Measurements from ENCODE around the gene EDARADD.
A peak's percentile ranks its signal among the peaks of the same experiment; 100 is the strongest.

The EDARADD gene

DNA sequence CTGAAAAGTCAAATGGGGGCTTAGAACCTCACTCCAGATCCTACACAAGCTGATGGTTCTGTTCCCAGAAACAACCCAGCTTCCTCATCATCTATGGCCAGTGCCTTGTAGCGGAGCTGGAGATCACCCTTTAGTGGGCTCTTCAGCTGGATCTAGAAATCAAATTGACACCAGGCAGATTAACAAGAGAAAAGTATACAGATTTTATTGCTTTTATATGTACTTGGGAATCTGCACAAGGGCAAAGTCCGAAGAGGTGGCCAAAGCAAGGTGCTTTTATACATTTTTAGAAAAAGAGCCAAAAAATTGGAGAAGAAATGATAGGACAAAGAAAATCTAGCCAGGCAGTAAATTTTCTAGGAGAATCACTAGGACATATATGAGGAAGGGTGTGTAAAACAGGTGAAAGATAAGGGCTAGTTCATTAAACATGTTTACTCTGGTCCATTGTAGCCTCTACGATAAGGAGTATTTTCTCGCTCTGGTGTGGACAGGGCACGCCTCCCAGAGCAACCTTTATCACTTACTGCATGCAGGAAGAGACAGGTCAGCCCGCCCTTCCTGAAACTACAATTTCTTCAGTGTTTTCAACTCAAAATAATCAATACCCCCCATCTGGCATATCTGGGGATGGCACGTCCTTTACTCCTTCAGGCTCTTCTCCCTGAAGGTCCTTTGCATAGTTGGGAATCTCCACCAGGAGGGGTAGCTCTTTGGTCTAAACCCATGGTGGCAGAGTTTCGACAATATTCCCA, 115.7 kb downstream of the EDARADD start:
- no peak for DNase-seq (ENCODE audit: extremely low read depth in 1 of 2, low read depth in 1 of 2)

DNA sequence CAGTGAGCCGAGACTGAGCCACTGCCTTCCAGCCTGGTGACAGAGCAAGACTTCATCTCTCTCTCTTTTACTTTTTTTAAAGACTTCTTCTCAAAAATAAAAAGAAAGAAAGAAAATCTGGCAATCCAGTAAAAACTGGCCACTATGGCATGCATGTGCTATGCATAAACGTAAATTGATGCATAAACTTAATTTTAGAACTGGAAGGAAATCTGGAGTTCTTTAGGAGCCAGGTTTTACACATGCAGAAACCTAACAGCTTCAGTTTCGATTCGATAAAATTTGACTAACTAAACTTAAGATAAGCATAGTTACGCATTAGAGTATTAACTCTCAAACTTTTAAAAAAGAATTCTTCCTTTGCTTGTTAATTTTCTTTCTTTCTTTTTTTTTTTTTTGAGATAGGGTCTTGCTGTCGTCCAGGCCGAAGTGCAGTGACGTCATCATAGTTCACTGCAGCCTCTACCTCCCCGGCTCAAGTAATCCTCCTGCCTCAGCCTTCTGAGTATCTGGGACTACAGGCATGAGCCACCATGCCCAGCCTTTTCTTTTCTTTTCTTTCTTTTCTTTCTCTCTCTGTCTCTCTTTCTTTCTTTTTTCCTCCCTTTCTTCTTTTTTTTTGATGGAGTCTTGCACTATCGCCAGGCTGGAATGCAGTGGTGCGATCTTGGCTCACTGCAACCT, 117.8 kb downstream of the EDARADD start:
- DNase-seq (ENCODE audit: extremely low read depth in 1 of 2, low read depth in 1 of 2): no peak

DNA sequence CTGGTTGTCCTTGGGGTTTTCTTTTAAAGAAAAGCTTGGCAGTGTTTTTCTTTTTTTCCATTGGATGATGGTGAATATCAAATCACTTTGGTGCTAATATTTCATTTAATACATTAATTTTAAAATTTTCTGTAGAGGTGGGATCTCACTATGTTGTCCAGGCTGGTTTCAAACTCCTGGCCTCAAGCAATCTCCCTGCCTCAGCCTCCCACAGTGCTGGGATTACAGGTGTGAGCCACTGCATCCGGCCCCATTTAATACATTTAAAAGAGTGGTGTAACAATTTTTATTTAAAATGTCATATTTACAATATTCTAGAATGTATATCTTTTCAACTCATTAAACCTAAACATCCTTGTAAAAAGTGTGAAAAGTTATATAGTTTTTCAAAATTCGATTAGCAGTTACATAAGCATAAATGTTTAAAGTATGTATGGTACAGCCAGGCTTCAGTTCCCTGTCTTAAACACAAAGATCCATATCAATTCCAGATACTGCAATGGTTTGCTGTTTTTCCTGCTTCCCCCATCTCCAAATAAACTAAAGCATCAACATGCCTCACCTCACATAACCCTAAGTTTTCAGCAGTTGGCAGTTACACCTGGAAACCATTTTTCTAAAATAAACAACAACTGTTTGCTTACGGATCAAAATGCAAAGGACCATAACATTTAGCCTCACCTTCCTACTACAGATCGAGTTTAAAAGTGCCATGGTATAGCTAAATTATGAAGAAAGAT, 120.8 kb downstream of the EDARADD start:
- DNase-seq (ENCODE audit: extremely low read depth in 1 of 2, low read depth in 1 of 2): no peak

DNA sequence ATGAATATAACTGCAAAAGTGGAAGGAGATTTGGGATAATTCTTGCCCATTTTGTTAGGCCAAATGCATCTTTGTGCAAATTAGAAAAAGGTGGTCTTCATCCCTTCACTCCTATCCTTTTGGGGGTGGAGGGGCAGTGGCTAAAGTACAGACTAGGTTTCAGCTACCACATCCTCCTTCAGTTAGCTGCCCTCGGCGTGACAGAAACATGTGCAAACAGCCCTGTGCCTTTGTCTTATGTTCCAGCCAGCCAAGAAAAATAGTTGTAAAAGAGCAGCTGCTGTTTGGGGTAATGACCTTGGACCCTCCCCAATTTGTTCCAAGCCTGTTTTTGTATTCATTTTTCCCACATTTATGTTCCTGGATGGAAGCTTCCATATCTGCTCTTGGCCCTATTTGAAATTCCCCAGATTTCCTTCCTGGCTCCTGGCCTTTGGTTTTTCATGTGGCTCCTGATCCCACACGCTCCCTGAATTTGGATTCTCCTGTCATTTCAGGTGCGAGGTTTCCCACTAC, 121.4 kb downstream of the EDARADD start:
- DNase-seq (ENCODE audit: extremely low read depth in 1 of 2, low read depth in 1 of 2): no peak

DNA sequence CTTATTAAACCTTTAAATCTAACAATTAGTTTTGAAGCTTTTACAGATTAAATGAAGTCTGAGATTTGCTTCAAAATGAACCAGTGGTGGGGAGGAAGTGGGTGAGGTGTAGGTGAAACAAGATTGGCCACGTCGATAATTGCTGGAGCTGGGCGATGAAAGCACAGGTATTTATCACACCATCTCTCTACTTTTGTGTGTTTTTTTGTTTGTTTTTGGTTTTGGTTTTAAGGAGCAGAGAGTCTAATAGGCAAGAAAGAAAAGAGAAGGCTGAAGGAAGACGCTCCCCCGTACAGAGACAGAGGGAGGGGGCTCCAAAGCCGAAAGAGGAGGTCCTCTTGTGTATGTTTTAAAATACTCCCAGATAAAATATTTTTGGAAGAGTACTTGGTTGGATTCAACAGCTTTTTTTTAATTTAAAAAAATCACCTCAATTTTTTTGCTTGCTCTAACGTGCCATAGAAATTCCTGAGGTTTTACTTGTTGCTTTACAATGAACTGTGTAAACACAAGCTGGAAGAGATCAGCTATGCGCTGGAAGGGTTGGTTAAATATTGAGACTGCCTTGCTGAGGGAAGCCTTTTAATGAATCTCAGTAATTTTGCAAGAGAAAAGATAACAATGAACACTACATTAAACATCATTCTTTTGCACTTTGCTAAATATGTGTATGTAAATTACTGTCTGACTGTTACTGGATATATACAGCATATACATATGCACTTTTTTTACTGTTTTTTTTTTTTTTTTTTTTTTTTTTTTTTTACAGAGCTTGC, 123.0 kb downstream of the EDARADD start:
- no peak for DNase-seq (ENCODE audit: extremely low read depth in 1 of 2, low read depth in 1 of 2)

DNA sequence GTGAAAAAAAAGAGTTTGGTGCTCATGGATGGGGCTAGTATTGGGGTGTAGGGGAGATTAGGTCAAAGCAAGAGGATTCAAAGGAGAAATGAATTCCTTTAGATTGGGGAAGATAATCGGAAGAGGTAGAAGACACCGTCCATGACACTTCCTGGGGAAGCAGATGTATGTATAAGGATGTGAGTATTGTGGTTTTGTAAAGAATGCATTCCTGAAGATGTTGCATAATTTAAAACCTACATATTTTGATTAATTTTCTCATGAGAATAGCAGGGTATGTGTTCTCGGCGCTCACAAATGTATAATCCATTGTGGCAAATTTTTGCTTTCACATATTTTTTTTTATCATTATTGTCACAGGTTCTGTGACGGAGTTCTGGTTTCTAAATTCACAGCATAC, 124.2 kb downstream of the EDARADD start:
- DNase-seq (ENCODE audit: extremely low read depth in 1 of 2, low read depth in 1 of 2): no peak

DNA sequence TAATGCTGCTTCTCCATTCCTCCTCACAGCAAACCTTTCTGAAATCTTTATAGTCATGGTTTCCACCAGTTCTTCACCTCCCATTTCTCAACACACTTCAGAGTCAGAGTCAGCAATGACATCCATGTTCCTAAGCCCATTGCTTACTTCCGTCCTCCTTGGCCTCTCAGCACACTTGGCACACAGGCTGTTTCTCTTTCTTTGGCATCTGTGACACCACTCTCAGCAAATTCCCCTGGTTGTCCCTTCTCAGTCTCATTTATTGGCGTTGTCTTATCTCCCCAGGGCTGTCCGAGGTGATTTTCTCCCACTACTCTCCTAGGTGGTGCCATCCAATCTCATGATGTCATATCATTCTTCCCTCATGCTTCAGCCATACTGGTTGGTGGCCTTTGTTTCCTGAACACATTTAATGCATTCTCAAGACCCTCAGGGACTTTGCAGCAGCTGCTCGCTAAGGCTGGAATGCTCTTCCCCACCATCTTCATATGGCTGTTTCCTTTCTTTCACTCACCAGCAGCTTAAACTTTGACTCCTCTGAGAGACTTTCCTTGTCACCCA, 126.4 kb downstream of the EDARADD start:
- no peak for DNase-seq (ENCODE audit: extremely low read depth in 1 of 2, low read depth in 1 of 2)

DNA sequence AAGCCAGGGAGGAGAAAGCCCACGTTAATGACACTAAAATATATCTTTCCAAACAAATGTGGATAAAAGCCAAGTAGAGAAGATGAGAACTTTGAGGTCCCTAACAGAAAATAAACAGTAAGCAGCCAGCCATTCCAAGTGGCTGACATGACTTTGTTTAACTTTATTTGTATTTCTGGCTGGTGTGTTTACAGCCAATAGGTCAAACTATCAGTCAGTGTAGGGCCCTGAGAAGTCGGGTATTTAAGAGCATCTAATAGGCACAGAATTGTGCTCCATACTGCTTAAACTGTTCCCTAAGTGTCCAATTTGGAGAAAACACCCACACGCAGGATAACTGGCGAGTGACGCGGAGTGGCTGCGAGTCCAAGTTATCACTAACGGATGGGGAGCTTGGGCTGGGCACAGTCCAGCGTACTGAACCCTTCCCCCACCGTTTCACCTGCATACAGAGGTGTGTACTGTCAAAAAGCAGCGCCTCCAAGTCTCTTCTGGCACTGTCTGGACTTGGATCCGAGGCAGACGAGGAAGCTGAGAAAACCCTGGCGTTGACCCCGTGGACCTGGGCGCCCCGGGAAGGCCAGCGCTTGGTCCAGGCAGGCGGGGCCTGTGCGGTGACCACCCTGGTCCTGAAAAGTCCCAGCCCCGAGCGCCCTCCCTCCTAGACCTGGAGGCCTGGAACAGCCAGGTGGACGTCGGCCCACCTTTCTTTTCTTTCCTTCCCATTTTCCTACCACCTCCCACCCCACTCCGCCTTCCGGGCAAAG, 129.0 kb downstream of the EDARADD start:
- no peak for DNase-seq (ENCODE audit: extremely low read depth in 1 of 2, low read depth in 1 of 2)

DNA sequence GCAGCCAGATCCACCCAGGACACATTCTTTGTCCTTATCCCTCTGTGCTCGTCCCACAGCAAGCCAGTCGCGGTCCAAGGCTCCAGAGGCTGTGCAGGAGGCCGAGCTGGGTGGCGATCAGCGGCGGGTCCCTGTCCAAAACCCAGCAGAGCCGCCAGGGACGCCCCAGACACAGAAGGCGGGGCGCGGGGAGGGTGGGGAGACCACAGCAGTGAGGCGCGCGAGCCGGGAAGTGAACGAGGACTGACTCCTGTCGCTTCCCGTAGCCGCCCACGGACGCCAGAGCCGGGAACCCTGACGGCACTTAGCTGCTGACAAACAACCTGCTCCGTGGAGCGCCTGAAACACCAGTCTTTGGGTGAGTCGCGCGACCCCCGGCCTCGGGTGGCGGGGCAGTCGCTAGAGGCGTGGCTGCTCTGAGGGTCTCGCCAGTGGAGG, 129.6 kb downstream of the EDARADD start, which contains the start of gene LGALS8:
Gene LGALS8 (plus strand): TSS at position 279 of the 438 bp plus-strand sequence. CDS start 2,089 bp downstream, outside the sequence.
- DNase-seq (ENCODE audit: extremely low read depth in 1 of 2, low read depth in 1 of 2): peak; percentile 75 to 87

DNA sequence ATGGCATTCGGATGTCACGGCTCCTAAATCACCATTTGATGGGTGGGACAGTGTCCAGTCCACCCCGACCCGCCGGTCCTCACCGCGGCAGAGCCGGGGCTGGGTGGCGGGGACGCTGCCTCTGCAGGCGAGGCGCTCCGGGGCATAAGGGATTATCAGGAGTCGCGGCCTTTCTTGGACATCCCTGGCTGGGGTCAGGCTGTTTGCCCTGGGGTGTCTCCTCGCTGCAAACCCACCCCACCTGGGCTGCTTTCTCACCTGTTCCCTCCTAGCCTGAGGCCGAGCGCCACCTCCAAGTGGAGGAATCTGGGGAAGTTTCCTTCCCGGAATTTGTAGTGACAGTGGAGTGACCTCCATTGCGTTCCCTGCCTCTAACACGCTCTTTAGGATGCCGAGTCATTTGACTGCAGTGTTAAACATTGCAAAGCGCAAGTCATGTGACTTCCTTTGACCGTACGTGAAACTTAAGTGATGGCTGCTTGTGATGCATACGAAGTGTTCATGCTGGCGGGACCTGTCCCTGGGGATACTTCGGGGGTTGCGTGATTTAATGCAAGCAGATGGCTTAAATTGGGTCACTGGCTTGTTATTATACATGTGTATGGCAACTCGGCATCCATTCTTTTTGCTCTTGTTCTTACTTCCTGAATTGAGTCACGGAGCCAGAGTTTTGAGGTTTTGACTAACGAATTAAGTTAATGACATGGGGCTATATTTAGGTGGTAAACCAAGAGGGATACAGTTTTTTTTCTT, 130.2 kb downstream of the EDARADD start:
- DNase-seq (ENCODE audit: extremely low read depth in 1 of 2, low read depth in 1 of 2): peak in 1 of 2 donors; percentile 40

DNA sequence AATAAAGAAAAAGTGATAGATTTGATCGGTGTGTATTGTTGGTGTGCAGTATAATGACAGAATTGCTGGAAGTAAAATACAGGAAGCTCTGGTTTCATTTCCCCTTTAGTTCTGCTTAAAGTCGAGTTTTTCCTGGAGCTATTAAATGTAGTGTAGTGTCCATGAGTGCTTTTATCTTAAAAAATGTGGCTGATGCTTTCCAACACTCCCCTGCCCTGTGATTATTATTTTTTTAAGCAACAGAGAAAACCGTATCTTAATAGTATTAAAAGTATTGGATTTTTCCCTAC, 130.8 kb downstream of the EDARADD start:
- no peak for DNase-seq (ENCODE audit: extremely low read depth in 1 of 2, low read depth in 1 of 2)

DNA sequence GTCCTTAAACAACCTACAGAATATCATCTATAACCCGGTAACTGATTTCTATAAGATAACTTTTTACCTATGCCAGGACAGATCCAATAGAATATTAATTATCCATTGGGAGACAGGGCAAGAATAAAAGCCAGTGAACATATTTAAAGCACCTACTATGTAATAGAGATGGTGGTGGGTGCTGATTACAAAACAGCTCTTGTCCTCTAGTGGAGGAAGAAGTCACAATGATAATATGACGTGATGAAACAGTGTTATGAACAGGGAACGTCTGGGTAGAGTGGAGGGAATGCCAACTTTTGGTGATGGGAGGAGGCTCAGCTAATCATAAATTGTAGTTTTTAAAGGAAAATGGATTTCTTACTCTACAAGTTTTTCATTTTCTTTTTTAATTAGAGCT, 132.0 kb downstream of the EDARADD start:
- no peak for DNase-seq (ENCODE audit: extremely low read depth in 1 of 2, low read depth in 1 of 2)

DNA sequence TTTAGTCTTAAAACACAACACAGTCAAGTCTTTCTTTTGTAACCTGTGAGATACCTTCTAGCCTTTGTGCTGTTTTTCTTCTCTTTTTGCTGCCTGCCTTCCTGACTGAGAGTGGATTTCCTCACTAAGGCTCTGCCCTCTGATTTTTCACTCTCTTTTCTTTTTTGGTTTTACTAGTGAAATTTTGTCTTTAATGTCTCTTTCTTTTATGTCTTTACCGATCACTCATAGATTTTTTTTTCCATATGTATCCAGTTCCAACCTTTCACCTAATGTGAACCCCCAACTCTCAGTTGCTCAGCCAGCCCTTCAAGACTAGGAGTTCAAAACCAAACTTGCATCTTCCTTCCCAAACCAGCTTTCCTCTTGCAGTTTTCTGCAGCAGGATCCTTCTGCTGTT, 136.2 kb downstream of the EDARADD start:
- DNase-seq (ENCODE audit: extremely low read depth in 1 of 2, low read depth in 1 of 2): no peak

DNA sequence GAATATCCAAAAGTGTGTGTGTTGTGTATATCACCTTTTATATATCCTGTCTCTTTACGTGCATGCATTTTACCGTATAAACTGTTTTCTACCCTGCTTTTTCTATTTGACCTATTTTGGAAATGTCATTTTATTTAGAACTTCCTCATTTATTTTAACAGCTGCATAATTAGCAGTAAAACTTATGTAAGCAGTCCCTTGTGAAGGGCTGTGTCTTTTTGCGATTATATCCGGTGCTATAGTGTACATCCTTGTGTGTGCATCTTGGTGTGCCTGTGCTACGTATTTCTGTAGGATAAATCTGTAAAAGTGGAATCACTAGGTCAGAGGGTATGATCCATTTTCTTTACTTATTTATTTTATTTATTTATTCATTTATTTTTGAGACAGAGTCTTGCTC, 136.9 kb downstream of the EDARADD start:
- no peak for DNase-seq (ENCODE audit: extremely low read depth in 1 of 2, low read depth in 1 of 2)

DNA sequence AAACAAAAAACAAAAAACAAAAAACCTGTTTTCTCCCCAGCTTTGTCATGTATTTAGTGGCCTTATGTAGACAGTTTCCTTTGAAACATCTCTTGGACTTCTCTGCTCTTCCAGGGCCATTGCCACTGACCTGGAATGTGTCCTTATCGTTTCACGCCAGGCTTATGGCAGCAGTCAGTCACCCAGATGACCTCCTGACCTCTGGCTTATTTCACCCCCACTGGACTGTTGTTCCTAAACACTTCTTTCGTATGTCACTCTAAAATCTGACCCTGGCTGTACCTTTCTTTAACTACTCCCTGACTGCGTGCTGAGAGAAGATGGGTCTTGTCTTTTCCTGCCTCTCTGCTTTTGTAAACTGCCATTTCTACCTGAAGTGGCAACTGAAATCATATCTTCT, 138.8 kb downstream of the EDARADD start:
- no peak for DNase-seq (ENCODE audit: extremely low read depth in 1 of 2, low read depth in 1 of 2)

DNA sequence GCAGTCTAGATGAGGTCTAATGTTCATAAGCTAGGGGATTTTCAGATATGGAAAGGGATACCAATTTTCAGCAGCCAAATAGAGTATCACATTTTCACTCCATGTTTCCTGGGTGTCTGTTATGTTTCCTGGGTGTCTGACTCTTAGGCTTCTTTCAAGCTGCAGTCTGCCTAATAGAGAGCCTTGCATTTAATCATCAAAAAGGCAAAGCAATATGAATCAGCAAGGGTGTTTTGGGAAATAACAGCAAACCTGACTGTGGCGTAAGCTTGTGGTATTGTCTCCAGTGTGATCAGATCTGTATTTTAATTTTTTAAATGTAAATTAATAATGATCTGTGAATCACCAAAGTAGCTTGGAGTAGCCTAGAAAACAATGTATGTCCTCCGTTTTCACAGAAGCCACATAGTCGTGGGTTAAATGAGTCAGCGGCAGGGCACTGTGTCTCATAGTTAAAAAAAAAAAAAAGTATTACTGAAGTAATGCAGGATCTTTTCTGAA, 140.1 kb downstream of the EDARADD start:
- DNase-seq (ENCODE audit: extremely low read depth in 1 of 2, low read depth in 1 of 2): peak in 1 of 2 donors; percentile 38

Measured in stimulated activated CD8-positive, alpha-beta memory T cell treated with anti-CD3 and anti-CD28 coated beads, Interleukin-7, amount 100 ng/mL, for 48 hours (primary cell).